ENCODE results near the gene DCTPP1. TPM values are rescaled to one million over a fixed set of nuclear protein-coding genes. Genes with fewer than 3 reads are reported as not detected.
"Not testable (repeated sequence)": the region's sequence is repeated elsewhere in the genome, so short reads cannot be mapped to it uniquely, and the experiment has no call there.

DCTPP1 gene
- total RNA-seq, 1 experiment from 2014 or later: 109 TPM

- Histone ChIP-seq H3K9me2 (ENCODE audit: insufficient read depth) (no peaks in the 10 kb centered on the region), H3K4me2 (no peak overlapping the region), H3K9me3 (ENCODE audit: insufficient read depth, low read depth) (no peaks in the 10 kb centered on the region), H3K27ac (no peak overlapping the region), H3K27me3 (ENCODE audit: insufficient read depth, low read depth) (peaks cover 12% of the 10 kb centered on the region; the same call in 1 of the 2 replicates), H3K36me3 (ENCODE audit: low read depth) (no peaks in the 10 kb centered on the region), H2AFZ (no peak overlapping the region), H3K4me3 (no peak overlapping the region), H4K20me1 (ENCODE audit: insufficient read depth) (no peaks in the 10 kb centered on the region), H3K79me2 (ENCODE audit: low read depth) (no peaks in the 10 kb centered on the region), H3K4me1 (replicated peaks; ENCODE audit: insufficient read depth) (no peaks in the 10 kb centered on the region; the same call in 1 of the 2 replicates), H3F3A (ENCODE audit: insufficient read depth, low read depth) (0 out of 2 replicates have a peak, but pooled peaks cover 4% of the 10 kb centered on the region)
- CTCF ChIA-PET: interaction anchor here (0.6 to 0.8 kb wide), 3 partner anchors 9 to 375 kb away, joined by 3 to 8 read pairs (median 5); no protein-coding TSS in a partner anchor
- DNase-seq: no peak
- TF ChIP-seq EZH2 (IDR thresholded peaks at IDR 0.05; ENCODE audit: low read depth) (no peak), CTCF (conservative IDR thresholded peaks at IDR 0.05) (no peak)
- BruUV-seq (replicated peaks): no TSS peak
- POLR2A ChIA-PET (ENCODE audit: unreplicated experiment): no interaction called here
- intact Hi-C loops (cut with micrococcal nuclease; ENCODE audit: unreplicated experiment): no loop called here
Measured at GRCh38 chr16:30470170-30470512, 40.3 kb upstream of the DCTPP1 start.

- H3K9me3 ChIP-seq (ENCODE audit: insufficient read depth, low read depth): no peaks in the 10 kb centered on the region
- no peak overlapping the region for H3K4me2 ChIP-seq
- H4K20me1 ChIP-seq (ENCODE audit: insufficient read depth): no peaks in the 10 kb centered on the region
- H3K27me3 ChIP-seq (ENCODE audit: insufficient read depth, low read depth): no peaks in the 10 kb centered on the region
- intact Hi-C loops (cut with micrococcal nuclease; ENCODE audit: unreplicated experiment): no loop called here
- no peak overlapping the region for H3K27ac ChIP-seq
- no peaks in the 10 kb centered on the region for H3K9me2 ChIP-seq (ENCODE audit: insufficient read depth)
- H3K4me3 ChIP-seq: no peak overlapping the region
- no peaks in the 10 kb centered on the region; the same call in 1 of the 2 replicates for H3K4me1 ChIP-seq (replicated peaks; ENCODE audit: insufficient read depth)
- no peak for DNase-seq
- H3K36me3 ChIP-seq (ENCODE audit: low read depth): no peaks in the 10 kb centered on the region
- no TSS peak for BruUV-seq (replicated peaks)
- ChIA-PET POLR2A (ENCODE audit: unreplicated experiment) (no interaction called here), CTCF (no interaction called here)
- no peaks in the 10 kb centered on the region for H3K79me2 ChIP-seq (ENCODE audit: low read depth)
- H3F3A ChIP-seq (ENCODE audit: insufficient read depth, low read depth): 0 out of 2 replicates have a peak, but pooled peaks cover under 1% of the 10 kb centered on the region
- no peak for TF ChIP-seq CTCF (conservative IDR thresholded peaks at IDR 0.05)
- TF ChIP-seq EZH2 (IDR thresholded peaks at IDR 0.05; ENCODE audit: low read depth): no peak
- H2AFZ ChIP-seq: no peak overlapping the region
Measured at GRCh38 chr16:30464078-30464477, 34.2 kb upstream of the DCTPP1 start.

GRCh38 chr16:30461426-30461825 lies 31.6 kb upstream of the DCTPP1 start:
- H3K79me2 ChIP-seq (ENCODE audit: low read depth); CTCF ChIA-PET; H3K4me3 ChIP-seq; H3K27ac ChIP-seq; H3K4me2 ChIP-seq; H3K36me3 ChIP-seq (ENCODE audit: low read depth); intact Hi-C loops (cut with micrococcal nuclease; ENCODE audit: unreplicated experiment); DNase-seq; H4K20me1 ChIP-seq (ENCODE audit: insufficient read depth); H3F3A ChIP-seq (ENCODE audit: insufficient read depth, low read depth); BruUV-seq (replicated peaks); H3K9me3 ChIP-seq (ENCODE audit: insufficient read depth, low read depth); H3K4me1 ChIP-seq (replicated peaks; ENCODE audit: insufficient read depth); H3K27me3 ChIP-seq (ENCODE audit: insufficient read depth, low read depth); H3K9me2 ChIP-seq (ENCODE audit: insufficient read depth); H2AFZ ChIP-seq: not testable (repeated sequence)
- POLR2A ChIA-PET (ENCODE audit: unreplicated experiment): interaction anchor here (0.6 to 0.7 kb wide), 2 partner anchors 29 to 1437 kb away, joined by 3 to 14 read pairs; no protein-coding TSS in a partner anchor

- H3K4me3 ChIP-seq: no peak overlapping the region
- ChIA-PET POLR2A (ENCODE audit: unreplicated experiment) (interaction anchor here (0.6 kb wide), 1 partner anchor 112 kb away, joined by 4 read pairs; the partner anchor contains the start of gene ZNF688), CTCF (no interaction called here)
Measured at GRCh38 chr16:30459456-30459855, 29.6 kb upstream of the DCTPP1 start.

More at GRCh38 chr16:30459456-30459855, 29.6 kb upstream of the DCTPP1 start:
- no peaks in the 10 kb centered on the region for H3F3A ChIP-seq (ENCODE audit: insufficient read depth, low read depth)
- H3K9me2 ChIP-seq (ENCODE audit: insufficient read depth): no peaks in the 10 kb centered on the region
- no peak overlapping the region for H3K27ac ChIP-seq
- H4K20me1 ChIP-seq (ENCODE audit: insufficient read depth): no peaks in the 10 kb centered on the region
- H3K79me2 ChIP-seq (ENCODE audit: low read depth): no peaks in the 10 kb centered on the region
- no peak overlapping the region for H2AFZ ChIP-seq
- H3K27me3 ChIP-seq (ENCODE audit: insufficient read depth, low read depth): no peaks in the 10 kb centered on the region
- H3K4me2 ChIP-seq: no peak overlapping the region
- no peak for DNase-seq
- intact Hi-C loops (cut with micrococcal nuclease; ENCODE audit: unreplicated experiment): no loop called here
- no peaks in the 10 kb centered on the region for H3K4me1 ChIP-seq (replicated peaks; ENCODE audit: insufficient read depth)
- TF ChIP-seq CTCF (conservative IDR thresholded peaks at IDR 0.05) (no peak), EZH2 (IDR thresholded peaks at IDR 0.05; ENCODE audit: low read depth) (no peak)
- no peaks in the 10 kb centered on the region for H3K36me3 ChIP-seq (ENCODE audit: low read depth)
- BruUV-seq (replicated peaks): no TSS peak
- no peaks in the 10 kb centered on the region for H3K9me3 ChIP-seq (ENCODE audit: insufficient read depth, low read depth)

Measured in PC-9 (cell line).